SIG-M5 treated with dmso at 0.1 percent for 504 hours (cell line): Measurements from ENCODE around the gene HPX.
"Not testable (repeated sequence)": the region's sequence is repeated elsewhere in the genome, so short reads cannot be mapped to it uniquely, and the experiment has no call there.

Source experiments
- DNase-seq: peaks from one replicate; lab custom pipeline; 2025; ENCODE audit not compliant: unreplicated experiment; lab: John Stamatoyannopoulos, UW

The HPX gene

DNA sequence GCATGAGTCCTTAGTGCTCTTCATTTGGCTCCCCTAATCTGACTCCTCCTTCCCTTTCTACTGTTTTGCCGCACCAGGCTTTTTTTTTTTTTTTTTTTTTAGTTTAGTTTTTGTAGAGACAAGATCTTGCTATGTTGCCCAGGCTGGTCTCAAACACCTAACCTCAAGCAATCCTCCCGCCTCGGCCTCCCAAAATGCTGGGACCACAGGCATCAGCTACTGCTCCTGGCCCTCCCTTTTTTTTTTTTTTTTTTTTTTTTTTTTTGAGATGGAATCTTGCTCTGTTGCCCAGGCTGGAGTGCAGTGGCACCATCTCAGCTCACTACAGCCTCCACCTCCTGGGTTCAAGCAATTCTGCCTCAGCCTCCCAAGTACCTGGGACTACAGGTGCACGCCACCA, 48.5 kb downstream of the HPX start:
- DNase-seq, result not testable (repeated sequence)

DNA sequence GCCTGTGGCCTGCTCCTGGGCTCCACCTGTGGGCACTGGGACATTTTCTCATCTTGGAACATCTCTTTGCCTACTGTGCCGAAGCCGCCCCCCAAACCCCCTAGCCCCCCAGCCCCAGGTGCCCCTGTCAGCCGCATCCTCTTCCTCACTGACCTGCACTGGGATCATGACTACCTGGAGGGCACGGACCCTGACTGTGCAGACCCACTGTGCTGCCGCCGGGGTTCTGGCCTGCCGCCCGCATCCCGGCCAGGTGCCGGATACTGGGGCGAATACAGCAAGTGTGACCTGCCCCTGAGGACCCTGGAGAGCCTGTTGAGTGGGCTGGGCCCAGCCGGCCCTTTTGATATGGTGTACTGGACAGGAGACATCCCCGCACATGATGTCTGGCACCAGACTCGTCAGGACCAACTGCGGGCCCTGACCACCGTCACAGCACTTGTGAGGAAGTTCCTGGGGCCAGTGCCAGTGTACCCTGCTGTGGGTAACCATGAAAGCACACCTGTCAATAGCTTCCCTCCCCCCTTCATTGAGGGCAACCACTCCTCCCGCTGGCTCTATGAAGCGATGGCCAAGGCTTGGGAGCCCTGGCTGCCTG, 49.2 kb downstream of the HPX start:
- no peak for DNase-seq

DNA sequence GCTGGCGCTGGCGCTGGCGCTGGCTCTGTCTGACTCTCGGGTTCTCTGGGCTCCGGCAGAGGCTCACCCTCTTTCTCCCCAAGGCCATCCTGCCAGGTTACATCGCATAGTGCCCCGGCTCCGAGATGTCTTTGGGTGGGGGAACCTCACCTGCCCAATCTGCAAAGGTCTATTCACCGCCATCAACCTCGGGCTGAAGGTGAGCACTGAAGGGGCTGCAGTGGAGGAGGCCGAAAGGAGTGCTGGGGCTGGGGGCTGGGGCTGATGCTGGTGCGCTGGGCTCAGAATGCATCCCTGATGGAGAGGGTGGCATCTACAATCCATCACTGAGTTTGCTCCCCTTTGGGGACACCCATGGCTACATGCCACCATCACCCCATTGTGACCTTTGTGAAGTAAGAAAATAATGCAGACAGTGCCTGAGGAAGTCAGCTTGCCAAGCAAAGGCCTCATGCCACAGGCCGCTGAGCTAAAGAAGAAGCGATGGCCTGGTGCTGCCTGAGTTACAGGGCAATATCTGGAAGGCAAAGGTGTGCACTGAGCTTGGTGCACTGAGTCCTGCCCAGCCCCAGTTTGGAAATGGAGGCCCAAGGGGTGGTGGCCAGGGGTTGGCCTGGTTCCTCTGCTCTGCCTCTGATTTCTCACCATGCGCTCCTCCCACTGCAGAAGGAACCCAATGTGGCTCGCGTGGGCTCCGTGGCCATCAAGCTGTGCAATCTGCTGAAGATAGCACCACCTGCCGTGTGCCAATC, 49.9 kb downstream of the HPX start:
- DNase-seq, result no peak

DNA sequence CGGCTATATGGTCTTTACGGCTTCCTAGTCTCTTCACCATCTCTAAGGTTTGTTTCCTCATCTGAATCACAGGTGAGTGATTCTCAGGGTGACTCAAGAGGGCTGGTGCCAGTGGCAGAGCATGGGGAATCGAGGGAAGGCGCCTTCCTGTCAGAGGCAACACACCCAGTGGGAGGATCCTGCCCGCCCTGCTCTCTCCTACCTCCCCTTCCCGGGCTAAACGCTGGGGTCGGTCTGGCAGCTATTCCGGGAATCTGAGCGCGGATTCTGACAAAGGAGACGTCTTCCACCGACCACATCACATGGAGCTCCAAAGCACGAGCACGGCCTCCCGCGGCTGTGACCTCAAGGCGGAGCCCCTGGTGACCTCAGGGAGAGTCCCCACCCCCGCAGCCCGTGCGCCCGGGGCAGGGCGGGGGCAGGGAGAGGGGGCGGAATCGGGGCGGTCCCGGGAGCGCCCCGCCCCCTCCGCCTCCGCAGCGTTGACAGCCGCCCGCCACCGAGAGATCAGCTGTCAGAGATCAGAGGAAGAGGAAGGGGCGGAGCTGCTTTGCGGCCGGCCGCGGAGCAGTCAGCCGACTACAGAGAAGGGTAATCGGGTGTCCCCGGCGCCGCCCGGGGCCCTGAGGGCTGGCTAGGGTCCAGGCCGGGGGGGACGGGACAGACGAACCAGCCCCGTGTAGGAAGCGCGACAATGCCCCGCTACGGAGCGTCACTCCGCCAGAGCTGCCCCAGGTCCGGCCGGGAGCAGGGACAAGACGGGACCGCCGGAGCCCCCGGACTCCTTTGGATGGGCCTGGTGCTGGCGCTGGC, 50.7 kb downstream of the HPX start, which contains the start of gene SMPD1:
Gene SMPD1 (plus strand): TSS at position 570 of the 813 bp plus-strand sequence. CDS start 125 bp downstream, at position 695.
- DNase-seq, result peak; percentile 89

DNA sequence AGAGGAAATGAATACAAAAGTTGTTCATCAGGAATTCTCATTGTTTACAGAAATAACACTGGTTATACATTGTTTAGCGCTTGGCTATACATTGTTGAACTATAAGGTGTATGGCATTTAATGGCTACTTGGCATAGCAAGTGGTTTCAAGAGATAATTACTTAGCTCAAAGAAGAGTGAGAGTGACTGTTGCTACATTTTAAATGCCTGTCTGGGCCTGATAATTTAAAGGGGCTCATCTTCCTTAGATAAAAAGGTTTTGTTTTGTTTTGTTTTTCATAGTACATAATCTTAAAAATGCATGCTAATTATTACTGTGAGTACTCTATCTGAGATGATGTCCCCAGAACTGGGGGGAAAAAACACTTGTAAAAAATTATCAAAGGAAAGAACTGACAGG, 52.0 kb downstream of the HPX start:
- no peak for DNase-seq

DNA sequence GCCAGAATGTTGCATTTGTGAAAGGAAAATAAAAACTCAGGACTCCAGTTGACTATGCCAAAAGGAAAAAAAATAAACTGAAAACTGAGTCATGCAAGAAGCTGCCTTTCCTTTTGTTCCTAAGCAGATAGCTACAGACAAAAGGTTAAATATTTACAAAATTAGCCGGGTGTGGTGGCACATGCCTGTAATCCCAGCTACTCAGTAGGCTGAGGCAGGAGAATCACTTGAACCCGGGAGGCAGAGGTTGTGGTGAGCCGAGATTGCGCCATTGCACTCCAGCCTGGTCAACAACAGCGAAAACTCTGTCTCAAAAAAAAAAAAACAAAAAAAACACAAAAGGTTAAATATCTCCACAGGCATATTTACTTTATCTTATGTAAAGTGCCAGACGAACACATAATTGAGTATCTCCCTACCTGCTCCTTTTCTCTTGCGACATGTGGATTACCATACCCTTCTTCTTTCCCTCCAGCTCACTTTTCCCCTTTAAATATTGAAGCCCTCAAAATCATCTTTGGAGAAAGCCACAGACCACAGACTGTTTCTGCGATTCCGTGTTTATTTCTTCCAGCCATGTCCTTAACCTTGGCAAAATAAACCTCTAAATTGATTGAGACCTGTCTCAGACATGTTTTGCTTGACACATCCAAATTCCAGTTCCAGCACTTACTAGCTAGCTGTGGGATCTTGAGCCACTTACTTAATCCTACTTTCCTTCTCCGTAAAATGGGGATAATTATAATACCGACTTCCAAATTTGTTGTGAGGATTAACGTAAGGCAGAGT, 52.8 kb downstream of the HPX start:
- no peak for DNase-seq

DNA sequence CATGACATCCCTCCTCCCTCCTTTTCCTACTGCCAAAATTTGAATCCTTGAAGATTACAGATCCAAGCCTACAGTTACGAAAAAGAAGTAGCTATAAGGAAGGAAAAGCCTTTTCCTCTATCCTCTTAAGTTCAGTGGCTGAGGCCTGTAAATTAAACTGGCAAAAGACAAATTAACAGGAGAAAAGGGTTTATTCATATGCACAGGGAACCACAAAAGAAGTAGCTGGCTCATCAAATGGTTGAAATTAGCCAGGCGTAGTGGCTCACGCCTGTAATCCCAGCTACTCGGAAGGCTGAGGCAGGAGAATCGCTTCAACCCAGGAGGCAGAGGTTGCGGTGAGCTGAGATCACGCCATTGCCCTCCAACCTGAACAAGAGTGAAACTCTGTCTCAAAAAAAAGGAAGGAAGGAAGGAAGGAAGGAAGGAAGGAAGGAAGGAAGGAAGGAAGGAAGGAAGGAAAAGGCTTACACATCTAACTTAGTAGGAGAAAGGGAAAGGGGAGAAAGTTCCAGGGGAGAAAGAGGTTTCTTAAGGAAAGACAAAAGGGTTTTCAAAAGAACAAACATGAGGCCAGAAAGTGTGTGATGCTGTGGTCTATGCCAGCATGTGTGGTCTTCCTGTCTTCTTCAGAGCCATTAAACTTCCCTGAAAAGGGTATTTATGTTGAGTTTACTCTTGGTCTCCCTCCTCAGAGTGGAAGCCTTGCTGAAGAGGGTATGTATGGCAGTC, 55.6 kb downstream of the HPX start:
- DNase-seq, result no peak
